Central memory CD4-positive, alpha-beta T cell (primary cell): ENCODE measurements around the gene LRPAP1.
"Not testable (repeated sequence)": the region's sequence is repeated elsewhere in the genome, so short reads cannot be mapped to it uniquely, and the experiment has no call there.

Experiments used
- DNase-seq: peaks from one replicate; pipeline ENCODE4 v3.0.0; 2022

Gene LRPAP1

GRCh38 chr4:3559381-3560290, 27.4 kb upstream of the LRPAP1 start:
- not testable (repeated sequence) for DNase-seq

DNA sequence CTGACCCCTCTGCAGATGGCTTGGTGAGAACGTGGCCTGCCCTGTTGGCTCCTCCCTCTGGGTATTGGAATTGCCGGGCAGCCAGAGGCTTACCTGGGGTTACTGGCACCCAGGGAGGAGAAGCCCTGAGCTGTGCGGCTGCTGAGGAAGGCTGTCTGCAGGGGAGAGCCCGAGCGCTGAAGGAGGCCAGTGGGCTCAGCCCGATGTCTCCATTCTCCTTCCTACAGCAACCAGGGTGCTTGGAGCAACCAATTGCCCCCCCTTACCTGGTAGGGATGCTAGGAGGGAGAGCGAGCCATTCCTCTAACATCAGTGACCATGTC, 26.3 kb upstream of the LRPAP1 start:
- not testable (repeated sequence) for DNase-seq

GRCh38 chr4:3557676-3558513, 25.7 kb upstream of the LRPAP1 start:
- not testable (repeated sequence) for DNase-seq

DNA sequence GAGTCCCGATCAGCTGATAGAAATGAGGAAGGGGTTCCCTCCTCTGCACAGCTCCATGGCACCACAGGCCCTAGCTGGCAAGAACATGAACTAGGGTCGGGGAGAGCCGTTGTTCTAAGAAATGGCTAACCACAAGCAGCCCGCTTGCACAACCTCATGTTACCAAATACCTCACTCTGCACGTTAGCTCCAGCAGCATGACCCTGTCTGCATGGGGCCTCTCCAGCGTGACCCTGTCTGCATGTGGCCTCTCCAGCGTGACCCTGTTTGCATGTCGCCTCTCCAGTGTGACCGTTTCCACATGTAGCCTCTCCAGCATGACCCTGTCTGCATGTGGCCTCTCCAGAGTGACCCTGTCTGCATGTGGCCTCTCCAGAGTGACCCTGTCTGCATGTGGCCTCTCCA, 24.9 kb upstream of the LRPAP1 start:
- not testable (repeated sequence) for DNase-seq

DNA sequence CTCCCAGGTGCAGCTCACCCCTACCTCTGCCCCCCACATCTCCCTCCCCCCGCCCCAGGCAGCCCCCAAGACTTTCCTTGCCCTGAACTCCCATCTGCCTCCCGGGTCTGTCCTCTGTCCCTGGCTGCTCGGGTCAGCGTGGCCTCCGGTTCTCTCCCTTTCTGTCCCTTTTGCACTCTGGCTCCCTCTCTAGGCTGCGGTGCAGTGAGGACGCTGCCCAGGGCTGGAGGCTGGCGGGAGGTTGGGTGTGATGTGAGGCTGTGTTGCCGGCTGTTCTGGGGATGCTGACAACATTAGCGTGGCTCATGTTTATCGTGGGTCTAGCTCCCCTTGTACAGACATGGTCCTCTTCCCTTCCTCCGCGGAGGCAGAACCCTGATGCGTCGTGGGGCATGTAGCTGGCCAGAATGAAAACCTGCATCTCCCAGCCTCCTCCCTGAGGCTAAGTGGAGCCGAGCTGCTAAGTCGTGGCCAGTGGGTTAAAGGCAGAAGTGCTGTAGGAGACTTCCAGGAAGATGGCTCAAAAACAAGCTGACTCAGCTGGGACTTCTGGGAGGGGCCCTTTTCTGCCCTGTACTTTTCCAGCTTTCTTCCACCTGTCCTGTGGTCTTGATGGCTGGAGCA, 24.1 kb upstream of the LRPAP1 start:
- not testable (repeated sequence) for DNase-seq

DNA sequence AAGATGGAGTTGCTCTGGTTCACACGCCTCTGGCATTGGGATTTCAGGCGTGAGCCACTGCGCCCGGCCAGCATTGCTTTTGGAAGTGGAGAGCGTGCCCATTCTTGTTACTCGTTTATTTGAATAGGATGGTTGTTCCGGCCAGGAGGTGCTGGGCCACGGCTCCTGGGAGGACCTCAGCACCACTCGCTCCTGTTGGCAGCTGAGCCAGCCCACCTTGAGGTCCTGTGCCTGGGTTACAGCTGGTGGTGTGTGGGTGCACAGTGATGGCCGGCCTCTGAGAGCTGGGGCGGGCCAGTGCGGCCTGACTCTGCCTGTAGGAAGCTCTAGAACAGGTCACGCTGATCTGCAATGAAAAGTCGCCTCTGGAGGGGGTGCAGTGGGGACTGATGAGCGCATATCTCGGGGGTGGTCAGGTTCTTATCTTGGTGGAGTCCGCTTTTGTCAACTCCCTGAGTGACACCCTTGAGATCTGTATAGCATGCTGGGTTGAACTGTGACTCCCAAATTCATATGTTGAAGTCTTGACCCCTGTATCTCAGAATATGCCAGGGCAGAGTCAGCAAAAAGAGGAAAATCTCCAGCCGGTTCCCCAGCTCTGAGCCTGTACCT, 23.3 kb upstream of the LRPAP1 start:
- not testable (repeated sequence) for DNase-seq

- DNase-seq, result not testable (repeated sequence)
Measured at GRCh38 chr4:3551366-3551765, 19.1 kb upstream of the LRPAP1 start.

DNA sequence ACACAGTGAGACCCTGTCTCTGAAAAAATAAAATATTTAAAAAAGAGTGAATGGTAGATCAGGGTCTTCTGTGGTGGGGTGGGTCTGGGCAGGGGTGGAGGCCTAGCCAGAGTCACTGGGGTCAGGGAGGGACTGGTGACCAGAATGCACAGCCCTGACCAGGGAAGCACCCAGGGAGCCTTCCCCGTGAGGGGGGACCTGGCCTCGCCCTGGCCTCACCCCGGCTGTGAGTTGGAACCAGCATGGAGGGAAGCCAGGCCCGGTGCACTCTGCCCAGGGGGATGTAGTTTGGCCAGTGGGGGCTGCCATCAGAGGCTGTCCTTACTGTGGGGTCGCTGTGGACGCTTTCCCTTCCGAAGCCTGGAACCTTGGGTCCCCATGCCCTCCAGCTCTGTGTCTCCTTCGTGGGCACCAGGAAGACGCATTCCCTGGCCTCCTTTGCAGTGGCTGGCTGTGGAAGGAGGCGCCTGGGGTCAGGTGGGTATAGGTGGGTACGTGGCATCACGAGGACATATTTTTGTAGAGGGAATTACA, 18.6 kb upstream of the LRPAP1 start:
- not testable (repeated sequence) for DNase-seq

- not testable (repeated sequence) for DNase-seq
Measured at GRCh38 chr4:3550041-3550440, 17.8 kb upstream of the LRPAP1 start.

DNA sequence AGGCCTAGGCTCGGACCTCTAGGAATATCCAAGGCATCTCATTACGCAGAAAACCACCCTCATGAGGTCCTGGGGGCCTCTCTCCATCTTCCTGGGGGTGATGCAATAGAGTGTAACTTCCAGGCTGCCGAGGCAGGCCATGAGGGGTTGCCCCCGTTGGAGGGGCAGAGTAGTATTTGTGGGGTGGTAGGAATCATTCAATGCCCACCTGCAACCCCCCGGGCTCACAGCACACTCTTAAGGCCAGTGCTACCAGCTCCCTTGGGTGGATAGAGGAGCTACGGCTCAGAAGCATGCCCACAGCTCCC, 17.4 kb upstream of the LRPAP1 start:
- DNase-seq, result not testable (repeated sequence)

GRCh38 chr4:3548991-3549693, 16.9 kb upstream of the LRPAP1 start:
- not testable (repeated sequence) for DNase-seq

GRCh38 chr4:3546721-3547120, 14.5 kb upstream of the LRPAP1 start:
- DNase-seq, result not testable (repeated sequence)

DNA sequence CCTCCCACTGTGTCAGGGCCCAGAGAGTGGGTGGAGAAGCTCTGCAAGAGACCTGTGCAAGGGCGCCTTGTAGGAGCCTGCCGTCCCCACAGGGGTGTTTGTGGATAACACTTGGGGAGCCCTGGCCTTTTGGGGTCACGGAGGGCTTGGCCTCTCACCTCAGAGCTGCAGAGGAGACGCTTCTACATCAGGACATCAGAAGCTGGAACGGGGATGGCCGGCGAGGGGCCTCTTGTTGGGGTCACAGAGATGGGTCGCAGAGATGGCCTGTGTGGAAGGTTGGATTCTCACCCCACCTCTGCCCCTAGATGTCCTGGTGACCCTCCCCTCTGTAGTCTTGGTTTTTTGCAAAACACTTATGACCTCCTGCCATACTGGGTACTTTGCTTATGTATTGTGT, 13.1 kb upstream of the LRPAP1 start:
- not testable (repeated sequence) for DNase-seq

- DNase-seq, result not testable (repeated sequence)
Measured at GRCh38 chr4:3544259-3545025, 12.2 kb upstream of the LRPAP1 start.

- not testable (repeated sequence) for DNase-seq
Measured at GRCh38 chr4:3543415-3543814, 11.2 kb upstream of the LRPAP1 start.

- DNase-seq, result not testable (repeated sequence)
Measured at GRCh38 chr4:3538906-3539305, 6.7 kb upstream of the LRPAP1 start.

- not testable (repeated sequence) for DNase-seq
Measured at GRCh38 chr4:3535812-3536211, 3.6 kb upstream of the LRPAP1 start.

- DNase-seq, result no peak
Measured at GRCh38 chr4:3533423-3533820, 1.2 kb upstream of the LRPAP1 start.

GRCh38 chr4:3532751-3533422, 665 bp upstream of the LRPAP1 start:
- DNase-seq, result no peak

DNA sequence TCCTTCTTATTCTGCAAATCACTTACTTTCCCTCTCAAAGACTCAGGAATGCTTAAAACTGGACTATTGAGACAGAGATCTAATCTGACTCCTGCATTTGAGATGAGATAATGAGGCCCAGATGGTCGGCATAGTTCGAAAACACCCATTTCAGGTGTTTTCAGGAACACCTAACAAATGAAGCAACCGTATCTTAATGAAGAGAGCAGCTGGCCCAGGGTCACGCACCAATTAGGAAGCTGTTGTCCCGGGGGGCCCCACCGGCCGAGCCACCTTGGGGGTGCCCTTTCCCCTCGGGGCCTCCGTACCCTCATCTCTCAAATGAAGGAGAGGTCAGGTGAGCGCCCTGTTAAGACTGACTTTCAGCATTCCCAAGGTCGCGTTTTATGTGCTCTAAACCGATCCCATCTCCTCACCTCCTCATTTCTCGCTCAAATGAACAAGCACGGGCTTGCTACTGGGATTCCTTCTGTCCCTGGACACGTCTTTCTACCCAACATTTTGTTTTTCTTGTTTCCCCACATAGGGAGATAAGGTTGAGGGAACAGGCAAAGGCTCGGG, 824 bp downstream of the LRPAP1 start:
- no peak for DNase-seq
